K562 (cell line): ENCODE data around the gene MDFIC.

ENCODE experiments used
- FOXJ3 ChIP-seq: sonication (generic); formaldehyde crosslinking; IDR thresholded peaks from 2 replicates; pipeline ENCODE4 v1.4.0; 2020; ENCODE audit warnings: mild to moderate bottlenecking, missing genetic modification reagents
- GABPB1 ChIP-seq: sonication (generic); formaldehyde crosslinking; IDR thresholded peaks from 2 replicates; pipeline ENCODE4 v1.8.0; 2022; ENCODE audit warnings: mild to moderate bottlenecking, missing genetic modification reagents
- LEF1 ChIP-seq: fragments of 450-650 bp; IDR thresholded peaks from 2 replicates; pipeline ENCODE4 v1.6.1; 2016; ENCODE audit warnings: mild to moderate bottlenecking
- POU5F1 ChIP-seq: fragments of 150-350 bp; IDR thresholded peaks from 2 replicates; pipeline ENCODE4 v1.6.1; 2014; ENCODE audit warnings: borderline replicate concordance, low read length, low read depth, mild to moderate bottlenecking; ENCODE audit not compliant: partially characterized antibody
- PURB ChIP-seq: sonication (generic); formaldehyde crosslinking; IDR thresholded peaks from 2 replicates; pipeline ENCODE4 v1.9.0; 2021; ENCODE audit warnings: low read depth, mild to moderate bottlenecking, missing genetic modification reagents
- RAD51 ChIP-seq: fragments of 450-650 bp; IDR thresholded peaks from 2 replicates; pipeline ENCODE4 v1.7.1; 2016; ENCODE audit warnings: low read depth, mild to moderate bottlenecking, borderline replicate concordance
- TSC22D4 ChIP-seq: fragments of 450-650 bp; IDR thresholded peaks from 2 replicates; pipeline ENCODE4 v1.6.1; 2016; ENCODE audit warnings: missing genetic modification characterization, missing biosample characterization, control low read depth
- ZZZ3 ChIP-seq: fragments of 450-650 bp; IDR thresholded peaks from 2 replicates; pipeline ENCODE4 v1.6.1; 2016; ENCODE audit warnings: antibody characterized with exemption, mild to moderate bottlenecking, moderate library complexity
- TF ChIP-seq, protein P1 (sequence below): fragments of 450-650 bp; IDR thresholded peaks from 2 replicates; pipeline ENCODE4 v1.6.1; 2016
- TF ChIP-seq, protein P2 (sequence below): fragments of 250-450 bp; sonication (Bioruptor Pico); IDR thresholded peaks from 2 replicates; pipeline ENCODE4 v1.5.0; 2021; ENCODE audit warnings: mild to moderate bottlenecking, borderline replicate concordance
- TF ChIP-seq, protein P3 (sequence below), 3 experiments: IDR thresholded peaks in 2 of 3; conservative IDR thresholded peaks in 1 of 3; 2 replicates each; pipeline ENCODE4 v1.5.1; 2011 to 2012; ENCODE audit warnings: low read length in 3 of 3, mild to moderate bottlenecking in 3 of 3, control low read depth in 2 of 3, improper control_type of control experiment in 1 of 3, inconsistent platforms in 1 of 3, low read depth in 1 of 3, mixed read lengths in 1 of 3, moderate library complexity in 1 of 3; ENCODE audit not compliant: insufficient read depth in 2 of 3

DNA sequence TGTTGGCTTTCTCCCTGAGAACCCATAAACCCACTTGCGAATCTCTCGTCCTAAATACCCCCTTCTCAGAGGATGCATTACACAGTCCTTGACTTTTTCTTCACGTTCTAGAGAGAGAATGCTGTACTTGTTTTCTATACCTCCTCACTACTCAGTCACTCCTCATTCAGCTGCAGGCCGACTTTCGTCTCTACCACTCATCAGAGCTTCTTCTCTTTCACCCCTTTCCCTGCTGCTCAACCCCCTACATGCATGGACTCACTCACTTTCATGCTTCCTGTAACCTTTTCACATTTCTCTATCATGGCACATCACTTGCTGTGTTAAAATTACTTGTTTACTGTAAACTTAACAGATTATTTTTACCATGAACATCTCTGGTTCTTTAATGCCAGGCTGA lies 19.8 kb downstream of the MDFIC start:
- no peak for TF ChIP-seq PURB (CRISPR knock-in tag)
- TF ChIP-seq LEF1: no peak
- no peak for TF ChIP-seq ZZZ3
- TF ChIP-seq TSC22D4: no peak
- no peak for TF ChIP-seq FOXJ3 (CRISPR knock-in tag)
- TF ChIP-seq, protein P1, sequence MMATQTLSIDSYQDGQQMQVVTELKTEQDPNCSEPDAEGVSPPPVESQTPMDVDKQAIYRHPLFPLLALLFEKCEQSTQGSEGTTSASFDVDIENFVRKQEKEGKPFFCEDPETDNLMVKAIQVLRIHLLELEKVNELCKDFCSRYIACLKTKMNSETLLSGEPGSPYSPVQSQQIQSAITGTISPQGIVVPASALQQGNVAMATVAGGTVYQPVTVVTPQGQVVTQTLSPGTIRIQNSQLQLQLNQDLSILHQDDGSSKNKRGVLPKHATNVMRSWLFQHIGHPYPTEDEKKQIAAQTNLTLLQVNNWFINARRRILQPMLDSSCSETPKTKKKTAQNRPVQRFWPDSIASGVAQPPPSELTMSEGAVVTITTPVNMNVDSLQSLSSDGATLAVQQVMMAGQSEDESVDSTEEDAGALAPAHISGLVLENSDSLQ: no peak
- TF ChIP-seq, protein P2, sequence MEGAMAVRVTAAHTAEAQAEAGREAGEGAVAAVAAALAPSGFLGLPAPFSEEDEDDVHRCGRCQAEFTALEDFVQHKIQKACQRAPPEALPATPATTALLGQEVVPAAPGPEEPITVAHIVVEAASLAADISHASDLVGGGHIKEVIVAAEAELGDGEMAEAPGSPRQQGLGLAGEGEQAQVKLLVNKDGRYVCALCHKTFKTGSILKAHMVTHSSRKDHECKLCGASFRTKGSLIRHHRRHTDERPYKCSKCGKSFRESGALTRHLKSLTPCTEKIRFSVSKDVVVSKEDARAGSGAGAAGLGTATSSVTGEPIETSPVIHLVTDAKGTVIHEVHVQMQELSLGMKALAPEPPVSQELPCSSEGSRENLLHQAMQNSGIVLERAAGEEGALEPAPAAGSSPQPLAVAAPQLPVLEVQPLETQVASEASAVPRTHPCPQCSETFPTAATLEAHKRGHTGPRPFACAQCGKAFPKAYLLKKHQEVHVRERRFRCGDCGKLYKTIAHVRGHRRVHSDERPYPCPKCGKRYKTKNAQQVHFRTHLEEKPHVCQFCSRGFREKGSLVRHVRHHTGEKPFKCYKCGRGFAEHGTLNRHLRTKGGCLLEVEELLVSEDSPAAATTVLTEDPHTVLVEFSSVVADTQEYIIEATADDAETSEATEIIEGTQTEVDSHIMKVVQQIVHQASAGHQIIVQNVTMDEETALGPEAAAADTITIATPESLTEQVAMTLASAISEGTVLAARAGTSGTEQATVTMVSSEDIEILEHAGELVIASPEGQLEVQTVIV (CRISPR knock-in tag): no peak
- no peak for TF ChIP-seq RAD51
- TF ChIP-seq, protein P3, sequence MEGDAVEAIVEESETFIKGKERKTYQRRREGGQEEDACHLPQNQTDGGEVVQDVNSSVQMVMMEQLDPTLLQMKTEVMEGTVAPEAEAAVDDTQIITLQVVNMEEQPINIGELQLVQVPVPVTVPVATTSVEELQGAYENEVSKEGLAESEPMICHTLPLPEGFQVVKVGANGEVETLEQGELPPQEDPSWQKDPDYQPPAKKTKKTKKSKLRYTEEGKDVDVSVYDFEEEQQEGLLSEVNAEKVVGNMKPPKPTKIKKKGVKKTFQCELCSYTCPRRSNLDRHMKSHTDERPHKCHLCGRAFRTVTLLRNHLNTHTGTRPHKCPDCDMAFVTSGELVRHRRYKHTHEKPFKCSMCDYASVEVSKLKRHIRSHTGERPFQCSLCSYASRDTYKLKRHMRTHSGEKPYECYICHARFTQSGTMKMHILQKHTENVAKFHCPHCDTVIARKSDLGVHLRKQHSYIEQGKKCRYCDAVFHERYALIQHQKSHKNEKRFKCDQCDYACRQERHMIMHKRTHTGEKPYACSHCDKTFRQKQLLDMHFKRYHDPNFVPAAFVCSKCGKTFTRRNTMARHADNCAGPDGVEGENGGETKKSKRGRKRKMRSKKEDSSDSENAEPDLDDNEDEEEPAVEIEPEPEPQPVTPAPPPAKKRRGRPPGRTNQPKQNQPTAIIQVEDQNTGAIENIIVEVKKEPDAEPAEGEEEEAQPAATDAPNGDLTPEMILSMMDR (IDR thresholded peaks at IDR 0.05 in 2 of 3, conservative IDR thresholded peaks at IDR 0.05 in 1 of 3; ENCODE audit: insufficient read depth in 2 of 3, low read depth in 1 of 3, low read length in 3 of 3): no peak
- TF ChIP-seq GABPB1: no peak
- TF ChIP-seq POU5F1: no peak
